Measurements from ENCODE around the gene CNTROB.

CNTROB gene

DNA sequence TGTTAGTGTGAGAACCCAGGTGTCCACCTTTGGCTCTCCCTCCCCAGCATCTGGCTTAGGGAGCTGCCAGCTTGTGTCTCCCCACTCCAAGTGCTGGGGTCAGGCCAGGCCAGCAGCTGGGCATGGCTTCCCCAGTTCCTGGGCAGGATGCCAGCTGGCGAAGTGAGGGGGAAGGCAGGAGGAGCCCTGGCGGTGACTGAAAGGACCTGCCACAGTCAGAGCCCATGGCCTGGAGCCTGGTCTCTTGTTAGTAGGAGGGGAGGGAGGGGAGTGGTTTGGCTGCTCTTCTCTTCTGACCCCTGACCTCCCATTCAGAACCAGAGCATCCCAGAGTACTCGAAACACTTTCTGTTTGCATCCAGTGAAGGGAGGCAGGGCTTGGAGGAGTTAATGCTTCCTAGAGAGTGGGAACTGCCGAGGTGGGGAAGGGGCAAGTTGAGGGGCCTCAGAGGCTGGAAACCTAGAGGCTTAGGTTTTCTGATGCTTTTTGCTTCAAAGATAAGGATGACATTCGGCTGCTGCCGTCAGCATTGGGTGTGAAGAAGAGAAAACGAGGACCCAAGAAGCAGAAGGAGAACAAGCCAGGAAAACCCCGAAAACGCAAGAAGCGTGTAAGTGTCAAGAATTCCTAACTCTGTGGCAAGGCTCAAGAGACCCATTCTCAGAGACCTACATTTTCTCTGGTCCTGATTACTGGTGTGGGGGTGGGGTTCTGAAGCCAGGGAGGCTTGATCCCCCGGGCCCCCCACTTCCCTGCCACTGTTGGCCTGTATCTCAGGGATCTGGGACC lies 42.6 kb upstream of the CNTROB start:
- H4K20me1 ChIP-seq (ENCODE audit: control insufficient read depth, insufficient read depth, low read depth, low read length), result no peaks in the 10 kb centered on the region
- peaks cover 70% of the 10 kb centered on the region for H3K36me3 ChIP-seq (ENCODE audit: control insufficient read depth, low read length)
- peaks cover 20% of the 10 kb centered on the region for H3K4me1 ChIP-seq (ENCODE audit: control insufficient read depth, low read length)
- no peak overlapping the region for H3K27ac ChIP-seq (ENCODE audit: low read depth, low read length)
- peaks cover 12% of the 10 kb centered on the region for H3F3A ChIP-seq (ENCODE audit: control insufficient read depth, insufficient read depth)
- no peaks in the 10 kb centered on the region for H3K9me2 ChIP-seq (replicated peaks; ENCODE audit: control insufficient read depth, low read length)
- H3K9me3 ChIP-seq (ENCODE audit: control insufficient read depth, insufficient read depth, low read length), result no peaks in the 10 kb centered on the region
- TF ChIP-seq EZH2phosphoT487 (IDR thresholded peaks at IDR 0.05; ENCODE audit: borderline replicate concordance, low read length), result no peak
- TF ChIP-seq, protein P1, sequence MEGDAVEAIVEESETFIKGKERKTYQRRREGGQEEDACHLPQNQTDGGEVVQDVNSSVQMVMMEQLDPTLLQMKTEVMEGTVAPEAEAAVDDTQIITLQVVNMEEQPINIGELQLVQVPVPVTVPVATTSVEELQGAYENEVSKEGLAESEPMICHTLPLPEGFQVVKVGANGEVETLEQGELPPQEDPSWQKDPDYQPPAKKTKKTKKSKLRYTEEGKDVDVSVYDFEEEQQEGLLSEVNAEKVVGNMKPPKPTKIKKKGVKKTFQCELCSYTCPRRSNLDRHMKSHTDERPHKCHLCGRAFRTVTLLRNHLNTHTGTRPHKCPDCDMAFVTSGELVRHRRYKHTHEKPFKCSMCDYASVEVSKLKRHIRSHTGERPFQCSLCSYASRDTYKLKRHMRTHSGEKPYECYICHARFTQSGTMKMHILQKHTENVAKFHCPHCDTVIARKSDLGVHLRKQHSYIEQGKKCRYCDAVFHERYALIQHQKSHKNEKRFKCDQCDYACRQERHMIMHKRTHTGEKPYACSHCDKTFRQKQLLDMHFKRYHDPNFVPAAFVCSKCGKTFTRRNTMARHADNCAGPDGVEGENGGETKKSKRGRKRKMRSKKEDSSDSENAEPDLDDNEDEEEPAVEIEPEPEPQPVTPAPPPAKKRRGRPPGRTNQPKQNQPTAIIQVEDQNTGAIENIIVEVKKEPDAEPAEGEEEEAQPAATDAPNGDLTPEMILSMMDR (IDR thresholded peaks at IDR 0.05; ENCODE audit: low read depth, low read length, poor library complexity, severe bottlenecking), result no peak
- no peaks in the 10 kb centered on the region for H3K27me3 ChIP-seq (ENCODE audit: control insufficient read depth, low read length)
- H3K4me3 ChIP-seq (ENCODE audit: low read length), result no peak overlapping the region
- no peak overlapping the region for H3K4me2 ChIP-seq (ENCODE audit: low read length)
- peaks cover 57% of the 10 kb centered on the region for H3K79me2 ChIP-seq (ENCODE audit: control insufficient read depth, low read length)

DNA sequence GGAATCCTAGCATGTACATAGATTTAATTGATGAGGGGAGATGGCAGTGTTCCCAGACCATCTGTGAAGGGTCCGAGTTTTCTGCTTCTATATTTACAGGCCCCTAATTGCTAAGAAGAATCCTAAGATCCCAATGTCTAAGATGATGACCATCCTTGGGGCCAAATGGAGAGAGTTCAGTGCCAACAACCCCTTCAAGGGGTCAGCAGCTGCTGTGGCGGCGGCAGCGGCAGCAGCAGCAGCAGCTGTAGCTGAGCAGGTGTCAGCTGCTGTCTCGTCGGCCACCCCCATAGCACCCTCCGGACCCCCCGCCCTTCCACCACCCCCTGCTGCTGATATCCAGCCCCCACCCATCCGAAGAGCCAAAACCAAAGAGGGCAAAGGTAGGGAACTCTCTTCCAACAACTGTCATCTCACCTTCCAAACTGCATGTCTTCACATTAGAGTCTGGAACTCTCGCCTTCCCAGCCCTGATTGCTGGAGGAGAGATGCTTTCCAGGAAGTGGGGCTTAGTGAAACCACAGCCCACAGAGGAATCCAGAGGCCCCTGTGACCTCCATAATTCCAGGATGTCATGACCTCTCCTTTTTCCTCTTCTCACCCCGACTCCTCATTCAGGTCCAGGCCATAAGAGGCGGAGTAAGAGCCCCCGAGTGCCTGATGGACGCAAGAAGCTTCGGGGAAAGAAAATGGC lies 38.7 kb upstream of the CNTROB start:
- Histone ChIP-seq H3K27me3 (ENCODE audit: control insufficient read depth, low read length) (no peaks in the 10 kb centered on the region), H3K9me3 (ENCODE audit: control insufficient read depth, insufficient read depth, low read length) (no peaks in the 10 kb centered on the region), H3K4me2 (ENCODE audit: low read length) (no peak overlapping the region), H3K27ac (ENCODE audit: low read depth, low read length) (no peak overlapping the region), H3F3A (ENCODE audit: control insufficient read depth, insufficient read depth) (no peaks in the 10 kb centered on the region), H3K36me3 (ENCODE audit: control insufficient read depth, low read length) (peaks cover 84% of the 10 kb centered on the region), H3K4me1 (ENCODE audit: control insufficient read depth, low read length) (peaks cover 4% of the 10 kb centered on the region), H4K20me1 (ENCODE audit: control insufficient read depth, insufficient read depth, low read depth, low read length) (no peaks in the 10 kb centered on the region), H3K9me2 (replicated peaks; ENCODE audit: control insufficient read depth, low read length) (no peaks in the 10 kb centered on the region), H3K4me3 (ENCODE audit: low read length) (no peak overlapping the region), H3K79me2 (ENCODE audit: control insufficient read depth, low read length) (peaks cover 26% of the 10 kb centered on the region)
- TF ChIP-seq, protein P1 (IDR thresholded peaks at IDR 0.05; ENCODE audit: low read depth, low read length, poor library complexity, severe bottlenecking), result no peak
- TF ChIP-seq EZH2phosphoT487 (IDR thresholded peaks at IDR 0.05; ENCODE audit: borderline replicate concordance, low read length), result no peak

DNA sequence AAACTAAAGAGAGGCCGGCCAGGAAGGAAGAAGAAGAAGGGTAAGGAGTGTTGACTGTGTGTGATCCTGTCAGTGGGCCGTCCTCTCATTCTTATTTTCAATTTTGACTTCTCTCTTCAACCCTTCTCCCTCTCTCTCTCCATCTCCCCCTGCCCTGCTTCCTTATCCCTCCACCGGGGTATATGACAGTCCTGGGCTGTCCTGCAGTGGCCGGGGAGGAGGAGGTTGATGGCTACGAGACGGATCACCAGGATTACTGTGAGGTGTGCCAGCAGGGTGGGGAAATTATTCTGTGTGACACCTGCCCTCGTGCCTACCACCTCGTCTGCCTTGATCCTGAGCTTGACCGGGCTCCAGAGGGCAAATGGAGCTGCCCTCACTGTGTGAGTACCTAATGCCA lies 37.8 kb upstream of the CNTROB start:
- Histone ChIP-seq H3K9me2 (replicated peaks; ENCODE audit: control insufficient read depth, low read length) (no peaks in the 10 kb centered on the region), H3K36me3 (ENCODE audit: control insufficient read depth, low read length) (peaks cover 85% of the 10 kb centered on the region), H3K4me3 (ENCODE audit: low read length) (no peak overlapping the region), H4K20me1 (ENCODE audit: control insufficient read depth, insufficient read depth, low read depth, low read length) (no peaks in the 10 kb centered on the region), H3K4me2 (ENCODE audit: low read length) (no peak overlapping the region), H3K27ac (ENCODE audit: low read depth, low read length) (no peak overlapping the region), H3K79me2 (ENCODE audit: control insufficient read depth, low read length) (peaks cover 17% of the 10 kb centered on the region), H3K27me3 (ENCODE audit: control insufficient read depth, low read length) (no peaks in the 10 kb centered on the region), H3K9me3 (ENCODE audit: control insufficient read depth, insufficient read depth, low read length) (no peaks in the 10 kb centered on the region), H3F3A (ENCODE audit: control insufficient read depth, insufficient read depth) (no peaks in the 10 kb centered on the region), H3K4me1 (ENCODE audit: control insufficient read depth, low read length) (no peaks in the 10 kb centered on the region)
- no peak for TF ChIP-seq EZH2phosphoT487 (IDR thresholded peaks at IDR 0.05; ENCODE audit: borderline replicate concordance, low read length)
- TF ChIP-seq, protein P1 (IDR thresholded peaks at IDR 0.05; ENCODE audit: low read depth, low read length, poor library complexity, severe bottlenecking), result no peak

Measured in DOHH2 (cell line).